Measurements from ENCODE around the gene IRS2. TPM values are rescaled to one million over a fixed set of nuclear protein-coding genes. Genes with fewer than 3 reads are reported as not detected.

IRS2 gene
- total RNA-seq, 1 donor from 2014 or later: 6.0 TPM

DNA sequence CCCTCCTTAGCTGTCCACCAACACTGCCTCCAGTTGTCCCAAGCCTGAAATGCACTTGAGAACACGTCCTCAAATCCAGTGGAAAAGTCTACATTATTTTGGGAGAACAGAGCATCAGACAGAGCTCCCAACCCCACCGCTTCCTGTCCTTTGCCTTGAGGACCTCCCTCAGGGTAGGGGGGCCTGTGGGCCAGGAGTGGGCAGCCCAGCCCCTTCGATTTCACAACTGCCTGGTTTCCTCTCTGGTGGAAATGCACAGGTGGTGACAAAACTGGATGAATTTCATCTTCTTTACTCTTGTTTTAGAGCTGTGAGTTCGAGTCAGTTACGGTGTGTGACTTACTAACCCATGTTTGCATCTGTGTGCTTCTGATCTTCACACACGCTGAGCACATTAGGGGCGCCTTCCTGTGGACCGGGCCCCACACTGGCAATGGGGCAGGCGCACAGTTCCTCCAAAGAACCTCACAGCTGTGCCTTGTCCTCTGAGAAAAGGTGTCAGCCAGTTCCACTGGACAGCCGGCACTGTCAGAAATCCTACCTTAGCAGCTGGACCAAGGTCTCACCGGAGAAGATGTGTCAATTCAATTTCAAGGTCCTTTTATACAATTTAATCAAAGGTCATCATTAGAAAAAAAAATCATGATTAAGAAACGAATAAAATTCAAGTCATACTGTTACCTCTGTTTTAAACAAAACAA is 80.2 kb downstream of the IRS2 start:
- DNase-seq (ENCODE audit: low spot score): no peak

DNA sequence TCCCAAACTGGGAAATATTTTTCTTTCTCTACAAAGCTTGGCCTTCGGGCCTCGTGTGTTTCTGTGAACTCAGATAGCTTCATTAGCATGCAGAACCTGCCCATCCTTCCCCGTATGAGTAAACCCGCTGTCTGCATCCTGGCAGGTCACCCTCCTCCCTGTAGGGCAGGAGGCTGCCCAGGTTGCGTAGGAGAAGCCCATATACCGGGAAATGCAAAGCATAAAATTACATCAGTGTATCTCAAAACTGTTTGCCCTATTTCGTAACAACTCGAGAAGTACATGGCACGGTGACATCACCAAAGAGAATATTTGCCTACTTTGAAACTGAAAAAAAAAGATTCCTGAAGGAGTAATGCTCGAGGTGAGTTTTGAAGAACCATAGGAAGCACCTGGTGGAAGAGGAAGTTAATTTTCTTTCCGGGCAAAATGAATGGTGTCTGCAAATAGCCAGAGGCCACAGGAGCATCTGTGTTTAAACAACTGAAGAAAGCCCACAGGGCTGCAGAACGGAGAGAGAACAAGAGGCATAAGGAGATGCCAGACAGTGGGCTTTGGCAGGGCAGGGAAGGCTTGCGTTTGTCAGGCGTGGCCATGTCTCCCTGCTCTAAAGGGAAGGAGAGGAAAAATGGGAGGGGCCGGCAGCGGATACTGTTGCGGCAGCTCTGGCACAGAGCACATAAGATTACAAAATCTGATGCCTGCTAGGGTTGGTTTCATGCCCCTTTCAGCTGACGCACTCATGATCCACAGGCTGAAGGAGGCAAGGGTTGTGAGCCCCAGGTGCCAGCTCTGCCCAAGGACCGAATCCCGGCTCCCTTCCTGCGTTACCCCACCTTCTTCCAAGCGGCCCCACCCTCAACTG is 81.4 kb downstream of the IRS2 start:
- no peak for DNase-seq (ENCODE audit: low spot score)

DNA sequence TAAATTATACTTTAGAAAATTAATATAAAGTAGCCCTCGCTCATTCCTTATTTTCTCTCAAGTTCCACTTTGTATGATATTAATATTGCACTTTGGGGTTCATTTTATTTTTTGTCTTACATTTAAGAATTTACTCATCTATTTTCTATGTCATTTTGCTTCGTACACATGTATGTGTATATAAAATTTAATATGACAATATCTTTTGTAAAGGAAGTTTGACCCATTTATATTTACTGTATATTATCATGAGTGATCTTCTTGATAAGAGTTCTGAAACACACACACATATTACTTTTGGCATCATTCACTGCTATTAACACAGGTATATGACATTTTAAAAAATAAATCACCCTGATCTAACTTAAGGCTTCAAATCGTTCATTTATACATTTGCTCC is 83.1 kb downstream of the IRS2 start:
- DNase-seq (ENCODE audit: low spot score): no peak

Data from ureter (tissue), 1 donor.